OCI-LY1 (cell line): ENCODE results near the gene HYAL1.

Experiments
- EZH2 ChIP-seq: fragments of 200-600 bp; sonication (generic), shearing (Covaris generic); IDR thresholded peaks from 2 replicates; pipeline ENCODE4 v1.8.0; 2017; ENCODE audit warnings: borderline replicate concordance, mixed run types, mild to moderate bottlenecking, antibody characterized with exemption, low read length, moderate library complexity, mixed read lengths
- TF ChIP-seq, protein P1 (sequence below): fragments of 200-600 bp; sonication (generic), shearing (Covaris generic); IDR thresholded peaks from 2 replicates; pipeline ENCODE4 v1.5.1; 2017; ENCODE audit warnings: mild to moderate bottlenecking, antibody characterized with exemption, low read length, moderate library complexity, mixed read lengths

DNA sequence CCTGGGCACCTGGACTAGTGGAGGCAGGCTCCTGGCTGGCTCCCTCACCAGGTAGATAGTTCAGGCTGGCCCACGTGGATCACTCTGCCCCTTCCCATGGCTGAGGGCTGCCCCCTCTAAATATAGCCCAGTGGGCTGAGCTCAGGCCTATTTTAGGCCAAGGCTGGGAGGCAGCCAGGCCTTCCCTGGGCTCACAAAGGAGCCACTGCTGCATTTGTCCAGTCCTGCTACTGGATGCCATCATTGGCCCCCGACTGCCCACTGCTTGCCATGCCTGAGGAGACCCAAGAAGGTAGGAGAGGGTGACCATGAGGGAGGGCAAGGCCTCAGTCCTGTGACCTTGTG, 24.5 kb downstream of the HYAL1 start, which contains the start of gene LSMEM2:
- TF ChIP-seq, protein P1, sequence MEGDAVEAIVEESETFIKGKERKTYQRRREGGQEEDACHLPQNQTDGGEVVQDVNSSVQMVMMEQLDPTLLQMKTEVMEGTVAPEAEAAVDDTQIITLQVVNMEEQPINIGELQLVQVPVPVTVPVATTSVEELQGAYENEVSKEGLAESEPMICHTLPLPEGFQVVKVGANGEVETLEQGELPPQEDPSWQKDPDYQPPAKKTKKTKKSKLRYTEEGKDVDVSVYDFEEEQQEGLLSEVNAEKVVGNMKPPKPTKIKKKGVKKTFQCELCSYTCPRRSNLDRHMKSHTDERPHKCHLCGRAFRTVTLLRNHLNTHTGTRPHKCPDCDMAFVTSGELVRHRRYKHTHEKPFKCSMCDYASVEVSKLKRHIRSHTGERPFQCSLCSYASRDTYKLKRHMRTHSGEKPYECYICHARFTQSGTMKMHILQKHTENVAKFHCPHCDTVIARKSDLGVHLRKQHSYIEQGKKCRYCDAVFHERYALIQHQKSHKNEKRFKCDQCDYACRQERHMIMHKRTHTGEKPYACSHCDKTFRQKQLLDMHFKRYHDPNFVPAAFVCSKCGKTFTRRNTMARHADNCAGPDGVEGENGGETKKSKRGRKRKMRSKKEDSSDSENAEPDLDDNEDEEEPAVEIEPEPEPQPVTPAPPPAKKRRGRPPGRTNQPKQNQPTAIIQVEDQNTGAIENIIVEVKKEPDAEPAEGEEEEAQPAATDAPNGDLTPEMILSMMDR, result no peak
- TF ChIP-seq EZH2, result no peak
